IPS DF 6.9 (cell line): ENCODE measurements around the gene DLG4.
A peak's percentile ranks its signal among the peaks of the same experiment; 100 is the strongest.

Experiments
- DNase-seq: peaks from one replicate; pipeline ENCODE4 v3.0.0-alpha.2; 2013; ENCODE audit warnings: low read depth, low spot score
- H3K27ac ChIP-seq: one replicate; pipeline ENCODE4 v1.5.1; 2013; ENCODE audit warnings: low read length, control low read depth
- H3K27me3 ChIP-seq: 2 replicates; pipeline ENCODE4 v1.6.1; 2013; ENCODE audit warnings: mild to moderate bottlenecking, low read length; ENCODE audit not compliant: control insufficient read depth, insufficient read depth
- H3K36me3 ChIP-seq: 2 replicates; pipeline ENCODE4 v1.6.1; 2013; ENCODE audit warnings: low read length; ENCODE audit not compliant: control insufficient read depth, insufficient read depth
- H3K4me1 ChIP-seq: 2 replicates; pipeline ENCODE4 v1.6.1; 2013; ENCODE audit warnings: low read length; ENCODE audit not compliant: control insufficient read depth, insufficient read depth
- H3K4me3 ChIP-seq: 2 replicates; pipeline ENCODE4 v1.5.1; 2013; ENCODE audit warnings: mild to moderate bottlenecking, low read length
- H3K9me3 ChIP-seq: 2 replicates; pipeline ENCODE4 v1.6.1; 2013; ENCODE audit warnings: low read length, inconsistent platforms; ENCODE audit not compliant: control insufficient read depth, insufficient read depth
- WGBS: extraction: QIAGEN DNeasy Blood & Tissue Kit; methylation state at CpG from one replicate; pipeline ENCODE4 v1.1.7; 2013; ENCODE audit warnings: mixed read lengths, missing lambda C conversion rate; ENCODE audit not compliant: insufficient read length, insufficient coverage; 5-methylcytosine and 5-hydroxymethylcytosine counted together

Gene DLG4

GRCh38 chr17:7220593-7221277, 1.1 kb upstream of the DLG4 start:
- DNase-seq = no peak
- WGBS = no CpG with 5 or more reads among the region's 11 CpGs
- H3K4me3 ChIP-seq = peak overlapping the region; percentile 71; the same call in 1 of the 2 replicates
- peaks cover 3% of the 10 kb centered on the region for H3K4me1 ChIP-seq
- H3K36me3 ChIP-seq = peaks cover 29% of the 10 kb centered on the region
- H3K27ac ChIP-seq = no peak overlapping the region
- H3K27me3 ChIP-seq = no peaks in the 10 kb centered on the region
- no peaks in the 10 kb centered on the region for H3K9me3 ChIP-seq

- H3K4me1 ChIP-seq = peaks cover 3% of the 10 kb centered on the region
- peak overlapping the region; percentile 71; the same call in 1 of the 2 replicates for H3K4me3 ChIP-seq
- peaks cover 25% of the 10 kb centered on the region for H3K36me3 ChIP-seq
- H3K27ac ChIP-seq = no peak overlapping the region
- no peaks in the 10 kb centered on the region for H3K27me3 ChIP-seq
- no peaks in the 10 kb centered on the region for H3K9me3 ChIP-seq
- no CpG with 5 or more reads among the region's 12 CpGs for WGBS
- no peak for DNase-seq
Measured at GRCh38 chr17:7219229-7219811, 316 bp downstream of the DLG4 start.

- Histone ChIP-seq H3K9me3 (no peaks in the 10 kb centered on the region), H3K36me3 (peaks cover 19% of the 10 kb centered on the region), H3K27ac (no peak overlapping the region), H3K4me3 (no peak overlapping the region), H3K4me1 (peaks cover 3% of the 10 kb centered on the region), H3K27me3 (no peaks in the 10 kb centered on the region)
- DNase-seq = no peak
- WGBS = no CpG with 5 or more reads among the region's 6 CpGs
Measured at GRCh38 chr17:7218758-7219157, 878 bp downstream of the DLG4 start.

GRCh38 chr17:7218166-7218565, 1.5 kb downstream of the DLG4 start:
- no CpG with 5 or more reads among the region's 6 CpGs for whole genome bisulfite sequencing
- Histone ChIP-seq H3K4me3 (no peak overlapping the region), H3K4me1 (peaks cover 3% of the 10 kb centered on the region), H3K27me3 (no peaks in the 10 kb centered on the region), H3K36me3 (peaks cover 13% of the 10 kb centered on the region; the same call in 1 of the 2 replicates), H3K9me3 (no peaks in the 10 kb centered on the region), H3K27ac (no peak overlapping the region)
- no peak for DNase-seq

- Histone ChIP-seq H3K4me1 (peaks cover 3% of the 10 kb centered on the region), H3K27ac (no peak overlapping the region), H3K4me3 (peak overlapping the region; percentile 35; the same call in 1 of the 2 replicates), H3K9me3 (no peaks in the 10 kb centered on the region), H3K36me3 (peaks cover 7% of the 10 kb centered on the region; the same call in 1 of the 2 replicates), H3K27me3 (no peaks in the 10 kb centered on the region)
- WGBS = no CpG with 5 or more reads among the region's 32 CpGs
- no peak for DNase-seq
Measured at GRCh38 chr17:7217113-7217987, 2.3 kb downstream of the DLG4 start.

GRCh38 chr17:7216242-7217112, 3.2 kb downstream of the DLG4 start:
- Histone ChIP-seq H3K4me3 (peak overlapping the region; percentile 35; the same call in 1 of the 2 replicates), H3K4me1 (peaks cover 3% of the 10 kb centered on the region), H3K27ac (no peak overlapping the region), H3K9me3 (no peaks in the 10 kb centered on the region), H3K27me3 (no peaks in the 10 kb centered on the region), H3K36me3 (0 out of 2 replicates have a peak, but pooled peaks cover 3% of the 10 kb centered on the region)
- DNase-seq = no peak
- WGBS = no CpG with 5 or more reads among the region's 7 CpGs

GRCh38 chr17:7215652-7216180, 3.9 kb downstream of the DLG4 start:
- peak overlapping the region; percentile 13; the same call in 1 of the 2 replicates for H3K4me3 ChIP-seq
- no CpG with 5 or more reads among the region's 10 CpGs for WGBS
- no peaks in the 10 kb centered on the region for H3K27me3 ChIP-seq
- no peak for DNase-seq
- H3K9me3 ChIP-seq = no peaks in the 10 kb centered on the region
- H3K4me1 ChIP-seq = peaks cover 3% of the 10 kb centered on the region
- no peaks in the 10 kb centered on the region for H3K36me3 ChIP-seq
- no peak overlapping the region for H3K27ac ChIP-seq

- no peaks in the 10 kb centered on the region for H3K36me3 ChIP-seq
- no CpG with 5 or more reads among the region's 9 CpGs for WGBS
- no peak overlapping the region for H3K27ac ChIP-seq
- peaks cover 3% of the 10 kb centered on the region for H3K4me1 ChIP-seq
- H3K27me3 ChIP-seq = no peaks in the 10 kb centered on the region
- H3K4me3 ChIP-seq = no peak overlapping the region; the same call in 1 of the 2 replicates
- peak; percentile 90 for DNase-seq
- H3K9me3 ChIP-seq = no peaks in the 10 kb centered on the region
Measured at GRCh38 chr17:7215136-7215638, 4.4 kb downstream of the DLG4 start.

GRCh38 chr17:7214300-7215135, 5.1 kb downstream of the DLG4 start:
- no peaks in the 10 kb centered on the region for H3K27me3 ChIP-seq
- no peaks in the 10 kb centered on the region for H3K36me3 ChIP-seq
- peak overlapping the region; percentile 34; the same call in 1 of the 2 replicates for H3K4me3 ChIP-seq
- no peak overlapping the region for H3K27ac ChIP-seq
- H3K9me3 ChIP-seq = no peaks in the 10 kb centered on the region
- WGBS = no CpG with 5 or more reads among the region's 45 CpGs
- H3K4me1 ChIP-seq = peaks cover 3% of the 10 kb centered on the region
- peak; percentile 99 for DNase-seq
